ENCODE results near the gene CFAP77.

Gene CFAP77

GRCh38 chr9:132494857-132495256 lies 84.8 kb downstream of the CFAP77 start:
- DNase-seq, result no peak

- no peak for DNase-seq
Observed at GRCh38 chr9:132497731-132498130, 87.7 kb downstream of the CFAP77 start.

GRCh38 chr9:132498531-132499210 lies 88.7 kb downstream of the CFAP77 start:
- DNase-seq, result no peak

- DNase-seq, result no peak
Observed at GRCh38 chr9:132499251-132499650, 89.2 kb downstream of the CFAP77 start.

GRCh38 chr9:132500193-132500592 lies 90.2 kb downstream of the CFAP77 start:
- DNase-seq, result no peak

GRCh38 chr9:132502480-132502879 lies 92.5 kb downstream of the CFAP77 start:
- DNase-seq, result no peak

GRCh38 chr9:132503116-132503515 lies 93.1 kb downstream of the CFAP77 start:
- no peak for DNase-seq

- DNase-seq, result no peak
Observed at GRCh38 chr9:132504488-132504887, 94.5 kb downstream of the CFAP77 start.

- no peak for DNase-seq
Observed at GRCh38 chr9:132505991-132506655, 96.1 kb downstream of the CFAP77 start.

- no peak for DNase-seq
Observed at GRCh38 chr9:132506977-132507669, 97.1 kb downstream of the CFAP77 start.

GRCh38 chr9:132507670-132508469 lies 97.9 kb downstream of the CFAP77 start:
- DNase-seq, result peak; percentile 36

GRCh38 chr9:132509928-132510874 lies 100.2 kb downstream of the CFAP77 start:
- DNase-seq, result no peak

- no peak for DNase-seq
Observed at GRCh38 chr9:132511191-132511999, 101.4 kb downstream of the CFAP77 start.

- DNase-seq, result no peak
Observed at GRCh38 chr9:132513416-132513815, 103.4 kb downstream of the CFAP77 start.

GRCh38 chr9:132514011-132514744 lies 104.2 kb downstream of the CFAP77 start:
- no peak for DNase-seq

GRCh38 chr9:132514821-132515220 lies 104.8 kb downstream of the CFAP77 start:
- no peak for DNase-seq

GRCh38 chr9:132516301-132516700 lies 106.3 kb downstream of the CFAP77 start:
- DNase-seq, result no peak

- no peak for DNase-seq
Observed at GRCh38 chr9:132516911-132517310, 106.9 kb downstream of the CFAP77 start.

GRCh38 chr9:132517815-132518550 lies 108.0 kb downstream of the CFAP77 start:
- no peak for DNase-seq

GRCh38 chr9:132518626-132519025 lies 108.6 kb downstream of the CFAP77 start:
- no peak for DNase-seq
